Left kidney (tissue), 2 donors: ENCODE measurements around the gene TRIOBP. TPM values are rescaled to one million over a fixed set of nuclear protein-coding genes. Genes with fewer than 3 reads are reported as not detected.

Experiments
- DNase-seq: peaks from one replicate; pipeline ENCODE4 v3.0.0-alpha.2; 2013
- polyA plus RNA-seq: library from polyadenylated mRNA; unstranded; fragments of 120-200 nt; gene quantifications from one replicate; pipeline ENCODE4 v1.2.1, GENCODE V29; 2013; ENCODE audit not compliant: insufficient read length

The TRIOBP gene
- polyA plus RNA-seq, 1 donor, result 62.9 TPM

GRCh38 chr22:37824674-37825641 is 128.1 kb downstream of the TRIOBP start:
- peak; percentile 15 for DNase-seq

Other genes starting within 250 kb of the TRIOBP start
- 9.7 TPM for gene MFNG, start 210.7 kb upstream of the TRIOBP start, polyA plus RNA-seq
- gene CARD10, start 177.6 kb upstream of the TRIOBP start, polyA plus RNA-seq, result 20.3 TPM
- gene CDC42EP1, start 136.6 kb upstream of the TRIOBP start, polyA plus RNA-seq, result 30.8 TPM
- 34.6 TPM for gene LGALS2, start 117.0 kb upstream of the TRIOBP start, polyA plus RNA-seq
- 69.4 TPM for gene GGA1, start 88.2 kb upstream of the TRIOBP start, polyA plus RNA-seq
- 27.1 TPM for gene SH3BP1, start 57.4 kb upstream of the TRIOBP start, polyA plus RNA-seq
- 15.4 TPM for gene PDXP, start 38.3 kb upstream of the TRIOBP start, polyA plus RNA-seq
- gene LGALS1, start 21.4 kb upstream of the TRIOBP start, polyA plus RNA-seq, result 326 TPM
- gene NOL12, start 10.7 kb upstream of the TRIOBP start, polyA plus RNA-seq, result 19.9 TPM
- gene GCAT, start 110.9 kb downstream of the TRIOBP start, polyA plus RNA-seq, result 13.5 TPM
- not detected for gene GALR3, start 126.3 kb downstream of the TRIOBP start, polyA plus RNA-seq
- 27.8 TPM for gene ANKRD54, start 147.3 kb downstream of the TRIOBP start, polyA plus RNA-seq
- 1,085 TPM for gene EIF3L, start 152.4 kb downstream of the TRIOBP start, polyA plus RNA-seq
- 26.2 TPM for gene MICALL1, start 209.2 kb downstream of the TRIOBP start, polyA plus RNA-seq